HEK293 (cell line): Measurements from ENCODE around the gene C2orf72.

Source experiments
- CTCF ChIA-PET: fragments of 350-600 bp; formaldehyde crosslinking; extraction: SDS; loops from one replicate; lab custom pipeline; 2021; ENCODE audit warnings: antibody characterized with exemption; lab: Yijun Ruan, JAX
- POLR2A ChIA-PET: fragments of 300-600 bp; formaldehyde crosslinking; extraction: SDS; loops from one replicate; lab custom pipeline; 2020; ENCODE audit warnings: antibody characterized with exemption, inconsistent platforms; lab: Yijun Ruan, JAX
- H3K27ac ChIP-seq: fragments of 200-500 bp; sonication (Bioruptor generic); 2 replicates; pipeline ENCODE4 v1.5.1; 2014; ENCODE audit warnings: low read depth, low read length, control low read depth, inconsistent platforms; ENCODE audit errors: extremely low read depth
- H3K36me3 ChIP-seq, 2 experiments: fragments of 200-500 bp in 1 of 2; sonication (Bioruptor generic) in 1 of 2; 1 replicate in 1 of 2; 2 replicates in 1 of 2; pipeline ENCODE4 v1.5.1; 2014 to 2017; ENCODE audit warnings: inconsistent platforms in 2 of 2, low read length in 2 of 2; ENCODE audit not compliant: control insufficient read depth in 2 of 2, insufficient read depth in 1 of 2
- H3K4me1 ChIP-seq: fragments of 200-500 bp; sonication (Bioruptor generic); 2 replicates; pipeline ENCODE4 v1.5.1; 2014; ENCODE audit warnings: mild to moderate bottlenecking, low read length, inconsistent platforms; ENCODE audit not compliant: control insufficient read depth, insufficient read depth
- H3K4me3 ChIP-seq: 2 replicates; pipeline ENCODE4 v1.5.1; 2011; ENCODE audit warnings: low read depth, mild to moderate bottlenecking, control low read depth, low read length, moderate library complexity
- H3K9me3 ChIP-seq: fragments of 200-500 bp; sonication (Bioruptor generic); 2 replicates; pipeline ENCODE4 v1.5.1; 2014; ENCODE audit warnings: low read depth, low read length, inconsistent platforms; ENCODE audit not compliant: control insufficient read depth, insufficient read depth
- GLI4 ChIP-seq: fragments of 450-650 bp; formaldehyde crosslinking; IDR thresholded peaks from 2 replicates; pipeline ENCODE4 v1.5.1; 2016; ENCODE audit warnings: missing biosample characterization, missing genetic modification characterization
- GLIS2 ChIP-seq: fragments of 450-650 bp; formaldehyde crosslinking; IDR thresholded peaks from 2 replicates; pipeline ENCODE4 v1.5.1; 2016; ENCODE audit warnings: missing biosample characterization, missing genetic modification characterization
- MEIS1 ChIP-seq: sonication (generic); formaldehyde crosslinking; IDR thresholded peaks from 2 replicates; pipeline ENCODE4 v1.8.1; 2022; ENCODE audit warnings: missing genetic modification reagents, mild to moderate bottlenecking, borderline replicate concordance
- WT1 ChIP-seq: fragments of 450-650 bp; formaldehyde crosslinking; IDR thresholded peaks from 2 replicates; pipeline ENCODE4 v1.5.1; 2016; ENCODE audit warnings: missing biosample characterization, missing genetic modification characterization
- ZNF114 ChIP-seq: fragments of 450-650 bp; formaldehyde crosslinking; IDR thresholded peaks from 2 replicates; pipeline ENCODE4 v1.5.0; 2017; ENCODE audit warnings: missing biosample characterization, missing genetic modification characterization
- ZNF133 ChIP-seq: fragments of 450-650 bp; formaldehyde crosslinking; IDR thresholded peaks from 2 replicates; pipeline ENCODE4 v1.5.1; 2016; ENCODE audit warnings: missing biosample characterization, missing genetic modification characterization
- ZNF214 ChIP-seq: fragments of 450-650 bp; formaldehyde crosslinking; IDR thresholded peaks from 2 replicates; pipeline ENCODE4 v1.5.1; 2017; ENCODE audit warnings: missing biosample characterization, mild to moderate bottlenecking, missing genetic modification characterization, borderline replicate concordance
- ZNF266 ChIP-seq: fragments of 450-650 bp; formaldehyde crosslinking; IDR thresholded peaks from 2 replicates; pipeline ENCODE4 v1.5.1; 2016; ENCODE audit warnings: missing biosample characterization, missing genetic modification characterization, low read depth
- ZNF785 ChIP-seq: fragments of 450-650 bp; formaldehyde crosslinking; IDR thresholded peaks from 2 replicates; pipeline ENCODE4 v1.5.1; 2016; ENCODE audit warnings: missing biosample characterization, missing genetic modification characterization
- TF ChIP-seq, protein P1 (sequence below): fragments of 450-650 bp; formaldehyde crosslinking; IDR thresholded peaks from 2 replicates; pipeline ENCODE4 v1.5.1; 2016; ENCODE audit warnings: missing biosample characterization, missing genetic modification characterization
- TF ChIP-seq, protein P2 (sequence below): fragments of 450-650 bp; formaldehyde crosslinking; IDR thresholded peaks from 2 replicates; pipeline ENCODE4 v1.5.1; 2016; ENCODE audit warnings: missing biosample characterization, missing genetic modification characterization
- TF ChIP-seq, protein P3 (sequence below): fragments of 450-650 bp; formaldehyde crosslinking; IDR thresholded peaks from 2 replicates; pipeline ENCODE4 v1.5.1; 2017; ENCODE audit warnings: missing biosample characterization, missing genetic modification characterization
- TF ChIP-seq, protein P4 (sequence below): fragments of 450-650 bp; IDR thresholded peaks from 2 replicates; pipeline ENCODE4 v1.5.1; 2018; ENCODE audit warnings: missing biosample characterization, mild to moderate bottlenecking, missing genetic modification characterization
- TF ChIP-seq, protein P5 (sequence below): fragments of 450-650 bp; formaldehyde crosslinking; IDR thresholded peaks from 2 replicates; pipeline ENCODE4 v1.5.1; 2016; ENCODE audit warnings: missing biosample characterization, missing genetic modification characterization
- TF ChIP-seq, protein P6 (sequence below): IDR thresholded peaks from 2 replicates; pipeline ENCODE4 v1.6.1; 2011; ENCODE audit warnings: mild to moderate bottlenecking, low read depth, low read length, borderline replicate concordance
- TF ChIP-seq, protein P7 (sequence below): fragments of 450-650 bp; formaldehyde crosslinking; IDR thresholded peaks from 2 replicates; pipeline ENCODE4 v1.5.1; 2016; ENCODE audit warnings: missing biosample characterization, missing genetic modification characterization
- TF ChIP-seq, protein P8 (sequence below): fragments of 450-650 bp; formaldehyde crosslinking; IDR thresholded peaks from 2 replicates; pipeline ENCODE4 v1.5.1; 2017; ENCODE audit warnings: missing biosample characterization, mild to moderate bottlenecking, missing genetic modification characterization, moderate library complexity

C2orf72 gene

DNA sequence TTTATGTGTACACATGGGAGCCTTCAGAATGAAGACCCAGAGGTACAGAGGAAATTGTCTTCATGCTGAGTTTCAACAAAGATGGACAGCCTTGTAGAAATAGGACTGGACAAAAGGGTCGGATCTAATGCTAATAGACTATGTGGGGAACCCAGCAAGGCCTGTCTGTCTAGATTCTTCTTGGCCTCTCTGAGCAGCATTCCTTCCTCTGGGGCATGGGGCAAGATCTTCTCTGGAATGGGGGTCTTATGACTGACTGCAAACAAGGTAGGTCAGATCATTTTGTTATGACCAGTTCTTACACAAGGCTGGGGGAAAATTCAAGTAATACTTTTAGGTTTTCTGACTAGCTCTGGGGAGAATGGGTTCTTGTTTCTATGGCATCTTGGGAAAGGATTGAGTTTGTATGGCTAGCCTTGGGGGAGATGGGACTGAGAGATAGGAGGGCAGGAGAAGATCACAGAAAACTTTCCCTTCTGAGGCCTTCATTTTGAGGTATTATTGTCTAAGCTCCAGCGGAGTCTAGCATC lies 27.1 kb upstream of the C2orf72 start (continued):
- TF ChIP-seq, protein P1, sequence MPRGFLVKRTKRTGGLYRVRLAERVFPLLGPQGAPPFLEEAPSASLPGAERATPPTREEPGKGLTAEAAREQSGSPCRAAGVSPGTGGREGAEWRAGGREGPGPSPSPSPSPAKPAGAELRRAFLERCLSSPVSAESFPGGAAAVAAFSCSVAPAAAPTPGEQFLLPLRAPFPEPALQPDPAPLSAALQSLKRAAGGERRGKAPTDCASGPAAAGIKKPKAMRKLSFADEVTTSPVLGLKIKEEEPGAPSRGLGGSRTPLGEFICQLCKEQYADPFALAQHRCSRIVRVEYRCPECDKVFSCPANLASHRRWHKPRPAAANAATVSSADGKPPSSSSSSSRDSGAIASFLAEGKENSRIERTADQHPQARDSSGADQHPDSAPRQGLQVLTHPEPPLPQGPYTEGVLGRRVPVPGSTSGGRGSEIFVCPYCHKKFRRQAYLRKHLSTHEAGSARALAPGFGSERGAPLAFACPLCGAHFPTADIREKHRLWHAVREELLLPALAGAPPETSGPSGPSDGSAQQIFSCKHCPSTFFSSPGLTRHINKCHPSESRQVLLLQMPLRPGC (tag by site-specific recombination): no peak
- TF ChIP-seq, protein P2, sequence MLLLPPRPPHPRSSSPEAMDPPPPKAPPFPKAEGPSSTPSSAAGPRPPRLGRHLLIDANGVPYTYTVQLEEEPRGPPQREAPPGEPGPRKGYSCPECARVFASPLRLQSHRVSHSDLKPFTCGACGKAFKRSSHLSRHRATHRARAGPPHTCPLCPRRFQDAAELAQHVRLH (tag by site-specific recombination): no peak
- TF ChIP-seq ZNF114: no peak
- TF ChIP-seq, protein P3, sequence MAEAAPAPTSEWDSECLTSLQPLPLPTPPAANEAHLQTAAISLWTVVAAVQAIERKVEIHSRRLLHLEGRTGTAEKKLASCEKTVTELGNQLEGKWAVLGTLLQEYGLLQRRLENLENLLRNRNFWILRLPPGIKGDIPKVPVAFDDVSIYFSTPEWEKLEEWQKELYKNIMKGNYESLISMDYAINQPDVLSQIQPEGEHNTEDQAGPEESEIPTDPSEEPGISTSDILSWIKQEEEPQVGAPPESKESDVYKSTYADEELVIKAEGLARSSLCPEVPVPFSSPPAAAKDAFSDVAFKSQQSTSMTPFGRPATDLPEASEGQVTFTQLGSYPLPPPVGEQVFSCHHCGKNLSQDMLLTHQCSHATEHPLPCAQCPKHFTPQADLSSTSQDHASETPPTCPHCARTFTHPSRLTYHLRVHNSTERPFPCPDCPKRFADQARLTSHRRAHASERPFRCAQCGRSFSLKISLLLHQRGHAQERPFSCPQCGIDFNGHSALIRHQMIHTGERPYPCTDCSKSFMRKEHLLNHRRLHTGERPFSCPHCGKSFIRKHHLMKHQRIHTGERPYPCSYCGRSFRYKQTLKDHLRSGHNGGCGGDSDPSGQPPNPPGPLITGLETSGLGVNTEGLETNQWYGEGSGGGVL (tag by site-specific recombination): no peak
- TF ChIP-seq MEIS1 (CRISPR knock-in tag): no peak
- TF ChIP-seq, all 188 proteins: peak for 0

DNA sequence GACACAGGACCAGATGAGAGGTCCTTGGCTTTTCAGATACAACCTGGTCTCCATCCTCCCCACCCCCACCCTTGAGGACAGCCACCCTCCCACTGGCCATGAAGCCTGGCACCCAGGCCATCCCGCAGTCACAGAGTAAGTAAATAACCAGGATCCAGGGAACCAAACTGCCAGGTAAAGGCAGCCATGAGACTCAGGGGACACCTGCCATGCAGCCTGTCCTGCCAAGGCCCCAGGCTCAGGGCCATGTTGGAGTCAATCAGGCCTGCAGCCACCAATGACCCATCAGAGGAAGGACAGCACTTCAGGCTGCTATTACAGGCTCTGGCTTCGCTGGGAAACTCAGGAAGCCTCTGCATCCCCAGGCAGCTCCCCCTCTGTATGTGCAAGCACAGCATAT lies 25.8 kb upstream of the C2orf72 start:
- TF ChIP-seq GLI4 (tag by site-specific recombination) (no peak), WT1 (tag by site-specific recombination) (no peak), GLIS2 (tag by site-specific recombination) (no peak), ZNF785 (no peak), ZNF133 (no peak), ZNF214 (no peak), ZNF266 (tag by site-specific recombination) (no peak)
- TF ChIP-seq, protein P4, sequence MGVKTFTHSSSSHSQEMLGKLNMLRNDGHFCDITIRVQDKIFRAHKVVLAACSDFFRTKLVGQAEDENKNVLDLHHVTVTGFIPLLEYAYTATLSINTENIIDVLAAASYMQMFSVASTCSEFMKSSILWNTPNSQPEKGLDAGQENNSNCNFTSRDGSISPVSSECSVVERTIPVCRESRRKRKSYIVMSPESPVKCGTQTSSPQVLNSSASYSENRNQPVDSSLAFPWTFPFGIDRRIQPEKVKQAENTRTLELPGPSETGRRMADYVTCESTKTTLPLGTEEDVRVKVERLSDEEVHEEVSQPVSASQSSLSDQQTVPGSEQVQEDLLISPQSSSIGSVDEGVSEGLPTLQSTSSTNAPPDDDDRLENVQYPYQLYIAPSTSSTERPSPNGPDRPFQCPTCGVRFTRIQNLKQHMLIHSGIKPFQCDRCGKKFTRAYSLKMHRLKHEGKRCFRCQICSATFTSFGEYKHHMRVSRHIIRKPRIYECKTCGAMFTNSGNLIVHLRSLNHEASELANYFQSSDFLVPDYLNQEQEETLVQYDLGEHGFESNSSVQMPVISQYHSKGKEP (tag by site-specific recombination): no peak
- TF ChIP-seq, protein P5, sequence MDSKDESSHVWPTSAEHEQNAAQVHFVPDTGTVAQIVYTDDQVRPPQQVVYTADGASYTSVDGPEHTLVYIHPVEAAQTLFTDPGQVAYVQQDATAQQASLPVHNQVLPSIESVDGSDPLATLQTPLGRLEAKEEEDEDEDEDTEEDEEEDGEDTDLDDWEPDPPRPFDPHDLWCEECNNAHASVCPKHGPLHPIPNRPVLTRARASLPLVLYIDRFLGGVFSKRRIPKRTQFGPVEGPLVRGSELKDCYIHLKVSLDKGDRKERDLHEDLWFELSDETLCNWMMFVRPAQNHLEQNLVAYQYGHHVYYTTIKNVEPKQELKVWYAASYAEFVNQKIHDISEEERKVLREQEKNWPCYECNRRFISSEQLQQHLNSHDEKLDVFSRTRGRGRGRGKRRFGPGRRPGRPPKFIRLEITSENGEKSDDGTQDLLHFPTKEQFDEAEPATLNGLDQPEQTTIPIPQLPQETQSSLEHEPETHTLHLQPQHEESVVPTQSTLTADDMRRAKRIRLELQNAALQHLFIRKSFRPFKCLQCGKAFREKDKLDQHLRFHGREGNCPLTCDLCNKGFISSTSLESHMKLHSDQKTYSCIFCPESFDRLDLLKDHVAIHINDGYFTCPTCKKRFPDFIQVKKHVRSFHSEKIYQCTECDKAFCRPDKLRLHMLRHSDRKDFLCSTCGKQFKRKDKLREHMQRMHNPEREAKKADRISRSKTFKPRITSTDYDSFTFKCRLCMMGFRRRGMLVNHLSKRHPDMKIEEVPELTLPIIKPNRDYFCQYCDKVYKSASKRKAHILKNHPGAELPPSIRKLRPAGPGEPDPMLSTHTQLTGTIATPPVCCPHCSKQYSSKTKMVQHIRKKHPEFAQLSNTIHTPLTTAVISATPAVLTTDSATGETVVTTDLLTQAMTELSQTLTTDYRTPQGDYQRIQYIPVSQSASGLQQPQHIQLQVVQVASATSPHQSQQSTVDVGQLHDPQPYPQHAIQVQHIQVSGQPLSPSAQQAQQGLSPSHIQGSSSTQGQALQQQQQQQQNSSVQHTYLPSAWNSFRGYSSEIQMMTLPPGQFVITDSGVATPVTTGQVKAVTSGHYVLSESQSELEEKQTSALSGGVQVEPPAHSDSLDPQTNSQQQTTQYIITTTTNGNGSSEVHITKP (tag by site-specific recombination): no peak
- TF ChIP-seq, protein P6, sequence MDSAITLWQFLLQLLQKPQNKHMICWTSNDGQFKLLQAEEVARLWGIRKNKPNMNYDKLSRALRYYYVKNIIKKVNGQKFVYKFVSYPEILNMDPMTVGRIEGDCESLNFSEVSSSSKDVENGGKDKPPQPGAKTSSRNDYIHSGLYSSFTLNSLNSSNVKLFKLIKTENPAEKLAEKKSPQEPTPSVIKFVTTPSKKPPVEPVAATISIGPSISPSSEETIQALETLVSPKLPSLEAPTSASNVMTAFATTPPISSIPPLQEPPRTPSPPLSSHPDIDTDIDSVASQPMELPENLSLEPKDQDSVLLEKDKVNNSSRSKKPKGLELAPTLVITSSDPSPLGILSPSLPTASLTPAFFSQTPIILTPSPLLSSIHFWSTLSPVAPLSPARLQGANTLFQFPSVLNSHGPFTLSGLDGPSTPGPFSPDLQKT: no peak
- TF ChIP-seq, protein P7, sequence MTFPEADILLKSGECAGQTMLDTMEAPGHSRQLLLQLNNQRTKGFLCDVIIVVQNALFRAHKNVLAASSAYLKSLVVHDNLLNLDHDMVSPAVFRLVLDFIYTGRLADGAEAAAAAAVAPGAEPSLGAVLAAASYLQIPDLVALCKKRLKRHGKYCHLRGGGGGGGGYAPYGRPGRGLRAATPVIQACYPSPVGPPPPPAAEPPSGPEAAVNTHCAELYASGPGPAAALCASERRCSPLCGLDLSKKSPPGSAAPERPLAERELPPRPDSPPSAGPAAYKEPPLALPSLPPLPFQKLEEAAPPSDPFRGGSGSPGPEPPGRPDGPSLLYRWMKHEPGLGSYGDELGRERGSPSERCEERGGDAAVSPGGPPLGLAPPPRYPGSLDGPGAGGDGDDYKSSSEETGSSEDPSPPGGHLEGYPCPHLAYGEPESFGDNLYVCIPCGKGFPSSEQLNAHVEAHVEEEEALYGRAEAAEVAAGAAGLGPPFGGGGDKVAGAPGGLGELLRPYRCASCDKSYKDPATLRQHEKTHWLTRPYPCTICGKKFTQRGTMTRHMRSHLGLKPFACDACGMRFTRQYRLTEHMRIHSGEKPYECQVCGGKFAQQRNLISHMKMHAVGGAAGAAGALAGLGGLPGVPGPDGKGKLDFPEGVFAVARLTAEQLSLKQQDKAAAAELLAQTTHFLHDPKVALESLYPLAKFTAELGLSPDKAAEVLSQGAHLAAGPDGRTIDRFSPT (tag by site-specific recombination): no peak
- TF ChIP-seq, protein P8, sequence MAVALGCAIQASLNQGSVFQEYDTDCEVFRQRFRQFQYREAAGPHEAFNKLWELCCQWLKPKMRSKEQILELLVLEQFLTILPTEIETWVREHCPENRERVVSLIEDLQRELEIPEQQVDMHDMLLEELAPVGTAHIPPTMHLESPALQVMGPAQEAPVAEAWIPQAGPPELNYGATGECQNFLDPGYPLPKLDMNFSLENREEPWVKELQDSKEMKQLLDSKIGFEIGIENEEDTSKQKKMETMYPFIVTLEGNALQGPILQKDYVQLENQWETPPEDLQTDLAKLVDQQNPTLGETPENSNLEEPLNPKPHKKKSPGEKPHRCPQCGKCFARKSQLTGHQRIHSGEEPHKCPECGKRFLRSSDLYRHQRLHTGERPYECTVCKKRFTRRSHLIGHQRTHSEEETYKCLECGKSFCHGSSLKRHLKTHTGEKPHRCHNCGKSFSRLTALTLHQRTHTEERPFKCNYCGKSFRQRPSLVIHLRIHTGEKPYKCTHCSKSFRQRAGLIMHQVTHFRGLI (tag by site-specific recombination): no peak
- Histone ChIP-seq H3K27ac (no peak overlapping the region), H3K9me3 (no peaks in the 10 kb centered on the region), H3K4me3 (no peak overlapping the region), H3K4me1 (no peaks in the 10 kb centered on the region), H3K36me3 (no peaks in the 10 kb centered on the region)
- ChIA-PET POLR2A (no interaction called here), CTCF (interaction anchor here (0.6 to 1.3 kb wide), 2 partner anchors 24 kb away, joined by 3 read pairs; no protein-coding TSS in a partner anchor)
